NCI-H510A (cell line): Measurements from ENCODE around the gene GH1.

Experiments
- DNase-seq: peaks from one replicate; lab custom pipeline; 2025; lab: John Stamatoyannopoulos, UW

The GH1 gene

GRCh38 chr17:63944736-63945499, 26.3 kb upstream of the GH1 start:
- DNase-seq, result no peak

GRCh38 chr17:63943745-63944144, 25.1 kb upstream of the GH1 start:
- no peak for DNase-seq

- no peak for DNase-seq
Measured at GRCh38 chr17:63942309-63942985, 23.8 kb upstream of the GH1 start.

DNA sequence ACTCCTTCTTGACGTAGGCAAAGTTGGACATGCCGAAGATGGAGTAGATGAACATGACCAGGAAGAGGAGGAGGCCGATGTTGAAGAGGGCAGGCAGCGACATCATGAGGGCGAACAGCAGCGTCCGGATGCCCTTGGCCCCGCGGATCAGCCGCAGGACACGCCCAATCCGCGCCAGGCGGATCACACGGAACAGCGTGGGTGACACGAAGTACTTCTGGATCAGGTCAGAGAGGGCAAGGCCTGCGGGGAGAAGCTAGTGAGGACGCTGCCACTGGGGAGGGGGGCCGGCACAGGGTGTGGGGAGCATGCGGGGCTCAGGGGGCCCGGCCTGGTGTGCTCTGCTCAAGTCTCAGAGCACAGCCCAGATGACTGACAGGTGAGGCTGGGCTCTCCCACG, 23.1 kb upstream of the GH1 start:
- DNase-seq, result no peak

DNA sequence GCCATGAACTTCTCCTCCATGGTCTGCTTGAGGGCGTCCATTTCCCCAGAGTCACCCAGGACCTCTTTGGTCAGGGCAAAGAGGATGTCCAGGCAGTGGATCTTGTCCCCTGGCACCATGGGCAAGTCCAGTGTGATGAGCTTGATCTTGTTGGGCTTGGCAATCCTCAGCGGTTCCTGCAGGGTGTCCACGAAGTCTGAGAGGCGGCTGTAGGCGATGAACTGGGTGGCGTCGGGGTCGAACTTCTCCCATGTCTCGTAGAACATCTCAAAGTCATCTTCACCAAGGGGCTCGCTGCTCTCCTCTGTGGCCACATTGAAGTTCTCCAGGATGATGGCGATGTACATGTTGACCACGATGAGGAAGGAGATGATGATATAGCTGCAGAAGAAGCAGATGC, 22.5 kb upstream of the GH1 start:
- DNase-seq, result no peak

- no peak for DNase-seq
Measured at GRCh38 chr17:63940584-63940983, 21.9 kb upstream of the GH1 start.

GRCh38 chr17:63939884-63940283, 21.2 kb upstream of the GH1 start:
- DNase-seq, result no peak

- DNase-seq, result no peak
Measured at GRCh38 chr17:63939401-63939800, 20.8 kb upstream of the GH1 start.

- no peak for DNase-seq
Measured at GRCh38 chr17:63937920-63938319, 19.3 kb upstream of the GH1 start.

DNA sequence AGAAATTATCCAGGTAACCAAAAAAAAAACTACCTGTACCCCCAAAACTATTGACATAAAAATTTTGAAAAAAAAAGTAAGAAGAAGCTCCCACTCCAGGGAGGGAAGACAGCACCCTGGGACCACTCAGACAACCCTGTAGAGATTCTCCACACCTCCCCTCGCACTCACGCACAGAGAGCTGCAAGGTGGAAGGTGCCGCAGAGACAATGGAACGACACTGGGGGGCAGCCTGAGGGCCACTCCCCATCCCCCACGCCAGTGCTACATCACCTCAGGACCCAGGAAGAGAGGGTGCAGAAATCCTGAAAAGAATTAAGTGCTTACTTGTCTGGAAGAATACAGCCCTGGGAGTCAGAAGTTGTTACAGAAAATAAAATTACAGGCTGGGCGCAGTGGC, 18.7 kb upstream of the GH1 start:
- DNase-seq, result no peak

GRCh38 chr17:63934183-63935112, 15.8 kb upstream of the GH1 start:
- no peak for DNase-seq

DNA sequence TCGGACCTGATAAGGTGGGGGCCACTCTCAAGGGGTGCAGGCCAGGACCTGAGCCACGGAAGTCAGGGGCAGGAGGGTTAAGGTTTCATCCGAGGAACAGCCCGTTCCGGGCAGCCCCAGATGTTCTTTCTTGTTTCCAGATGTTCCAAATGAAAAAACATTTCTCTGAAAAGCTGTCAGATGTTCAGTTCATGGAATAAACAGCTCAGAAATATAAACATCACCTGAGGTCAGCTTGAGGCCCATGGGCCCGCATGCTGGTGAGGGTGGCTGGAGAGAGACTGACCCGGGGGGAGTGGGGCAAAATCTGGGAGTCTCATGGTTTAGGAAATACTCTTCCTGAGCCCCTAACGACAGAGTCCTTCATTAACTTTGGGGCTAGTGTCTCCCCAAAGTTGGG, 15.0 kb upstream of the GH1 start:
- DNase-seq, result no peak

DNA sequence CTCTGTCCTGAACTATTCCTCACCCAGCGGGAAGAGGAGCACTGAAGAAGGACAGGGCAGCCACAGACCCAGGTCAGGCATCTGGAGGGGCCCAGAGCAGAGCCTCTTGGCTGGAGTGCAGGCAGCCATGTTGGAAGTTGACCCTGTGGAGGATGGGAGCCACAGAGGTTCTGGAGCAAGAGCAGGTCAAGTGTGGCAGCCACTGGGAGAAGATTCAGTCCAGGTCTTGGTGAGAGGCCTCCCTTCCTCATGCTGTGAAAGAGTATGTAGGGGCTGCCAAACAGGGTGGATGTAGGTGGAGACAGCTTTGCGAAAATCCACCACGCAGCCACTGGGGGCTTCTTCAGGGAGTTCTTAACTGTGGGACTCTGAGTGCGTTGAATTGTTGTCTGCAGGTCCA, 14.1 kb upstream of the GH1 start:
- no peak for DNase-seq

DNA sequence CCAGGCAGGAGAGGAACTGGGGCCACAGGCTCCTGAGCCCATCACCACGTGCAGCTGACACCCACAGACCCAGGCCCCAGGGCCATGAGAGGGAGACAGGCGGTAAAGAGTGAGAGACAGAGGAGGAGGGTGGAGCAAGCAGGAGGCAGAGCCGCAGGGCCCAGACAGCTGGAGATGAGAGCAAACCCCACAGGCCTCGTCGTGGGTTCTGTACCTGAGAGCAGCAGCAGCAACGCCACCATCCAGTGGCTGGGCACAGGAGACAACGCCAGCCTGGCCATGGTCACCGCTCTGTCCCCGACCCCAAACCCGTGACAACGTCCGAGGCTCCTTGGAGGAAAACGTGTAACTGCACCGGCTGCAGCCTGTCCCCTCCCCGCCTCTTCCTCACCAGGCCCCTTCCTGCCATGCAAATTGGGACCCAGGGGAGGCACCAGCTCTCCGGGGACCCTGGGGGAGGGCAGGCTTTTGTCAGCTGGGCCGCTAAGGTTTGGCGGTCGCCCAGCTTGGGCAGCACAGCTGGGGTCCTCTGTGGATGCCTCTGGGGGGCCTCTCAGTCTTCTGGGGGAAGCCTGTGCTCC, 13.4 kb upstream of the GH1 start, which contains the start of gene CD79B:
CD79B (minus strand) TSS at position 351 of the 581 bp plus-strand sequence; CDS start at position 281, 70 bp downstream.
- no peak for DNase-seq

- DNase-seq, result no peak
Measured at GRCh38 chr17:63930951-63931575, 12.4 kb upstream of the GH1 start.

DNA sequence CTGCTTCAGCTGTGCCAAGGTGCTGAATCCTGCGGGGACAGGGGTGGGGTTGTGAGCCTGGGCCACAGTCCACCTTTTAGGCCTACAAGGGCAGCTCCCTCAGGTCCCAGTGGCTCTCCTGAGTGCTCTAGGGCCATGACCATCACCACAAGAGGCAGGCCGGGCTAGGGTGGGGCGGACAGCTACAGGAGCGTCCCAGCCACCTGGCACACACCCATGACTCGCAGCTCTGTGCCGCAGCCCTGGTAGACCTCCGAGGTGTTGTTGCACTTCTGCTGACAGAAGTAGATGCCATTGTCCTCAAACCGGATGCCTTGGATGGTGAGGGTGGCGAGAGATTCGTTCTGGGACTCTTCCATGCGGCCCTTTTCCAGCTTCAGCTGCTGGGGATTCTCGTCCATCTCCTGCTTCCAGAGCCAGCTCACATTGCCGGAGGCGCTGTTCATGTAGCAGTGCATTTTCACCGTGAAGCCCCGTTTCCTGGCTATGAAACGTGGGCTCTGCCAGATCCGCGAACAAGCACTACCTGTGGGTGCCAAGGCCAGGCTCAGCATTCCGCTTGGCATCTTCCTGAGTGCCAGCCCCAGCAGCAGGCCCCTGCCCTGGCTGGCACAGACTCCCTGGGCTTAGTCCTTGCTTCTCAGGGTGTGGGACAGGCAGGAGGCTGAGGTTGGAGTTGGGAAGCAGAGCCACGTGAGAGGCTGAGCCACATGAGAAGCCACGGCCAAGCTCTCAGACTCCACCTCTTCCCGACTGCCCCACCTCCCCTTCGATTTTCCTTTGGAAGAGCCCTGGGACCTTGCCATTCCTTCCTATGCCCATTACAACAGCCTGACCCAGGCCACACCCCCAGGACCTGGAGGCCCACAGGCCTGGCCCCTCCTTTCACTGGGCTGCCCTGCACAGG, 11.5 kb upstream of the GH1 start:
- no peak for DNase-seq

DNA sequence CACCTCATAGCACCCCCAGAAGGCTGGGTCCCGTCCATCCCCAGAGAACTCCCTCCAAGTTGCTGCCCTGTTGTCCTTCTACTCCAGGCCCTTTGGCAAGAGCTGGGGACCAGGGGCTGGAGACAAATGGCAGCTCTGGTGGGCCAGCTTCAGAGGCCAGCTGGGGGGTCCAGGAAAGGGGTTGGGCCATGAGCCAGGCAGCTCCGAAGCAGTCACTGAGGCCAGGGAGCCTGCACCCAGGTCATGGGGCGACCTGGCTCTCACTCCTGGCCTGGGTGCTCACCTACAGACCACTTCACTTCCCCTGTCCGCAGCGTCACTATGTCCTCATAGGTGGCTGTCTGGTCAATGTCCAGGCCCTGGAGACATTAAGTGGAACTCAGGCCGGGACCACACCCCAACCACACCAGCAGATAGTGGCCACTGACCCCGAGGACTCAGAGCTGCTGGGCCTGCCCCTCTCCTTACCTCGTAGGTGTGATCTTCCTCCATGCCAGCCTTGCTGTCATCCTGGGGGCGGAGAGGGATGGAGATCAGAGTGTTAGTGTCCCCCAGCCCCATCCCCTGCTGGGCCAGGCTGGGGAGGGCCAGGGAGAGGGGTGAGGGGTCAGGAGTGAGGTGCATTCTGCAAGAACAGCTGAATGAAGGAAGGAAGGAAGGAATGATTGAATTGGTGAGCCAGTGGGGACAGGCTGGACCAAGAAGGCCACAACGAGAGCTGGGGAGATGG, 10.5 kb upstream of the GH1 start:
- no peak for DNase-seq

DNA sequence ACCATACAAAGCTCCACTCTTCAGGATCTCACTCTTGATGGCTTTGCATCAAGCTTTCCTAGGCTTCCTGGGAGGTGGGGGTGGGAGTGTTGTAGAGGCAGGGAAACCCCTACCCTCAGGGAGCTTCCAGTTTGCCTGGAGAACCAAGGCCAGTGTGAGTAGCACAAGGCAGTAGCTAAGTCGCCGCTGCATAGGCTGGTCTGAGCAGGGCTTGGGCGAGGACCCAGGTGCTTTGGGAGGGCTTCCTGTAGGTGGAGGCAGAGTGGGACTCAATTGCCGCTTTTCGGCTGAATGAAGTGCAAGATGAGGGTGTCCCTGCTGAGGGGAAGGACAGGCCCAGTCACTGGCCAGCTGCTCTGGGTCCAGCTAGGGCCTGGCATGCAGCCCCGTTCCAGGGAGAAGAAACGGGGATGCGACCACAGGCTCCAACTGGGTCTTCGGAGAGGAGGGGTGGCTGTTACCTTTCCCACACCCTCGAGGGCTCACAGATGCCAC, 9.6 kb upstream of the GH1 start:
- no peak for DNase-seq

- no peak for DNase-seq
Measured at GRCh38 chr17:63927464-63928171, 9.0 kb upstream of the GH1 start.
